Measurements from ENCODE around the gene H1-8. TPM values are rescaled to one million over a fixed set of nuclear protein-coding genes. Genes with fewer than 3 reads are reported as not detected.
A peak's percentile ranks its signal among the peaks of the same experiment; 100 is the strongest.

H1-8 gene
- total and polyA plus RNA-seq, 9 donors: not detected

- DNase-seq: no peak
- WGBS (ENCODE audit: insufficient coverage): 62% methylated on average over 10 of the region's 18 CpGs
- no peaks in the 10 kb centered on the region for H3K9me3 ChIP-seq (replicated peaks; ENCODE audit: control insufficient read depth, low read depth, low read length)
- no peak overlapping the region for H3K4me3 ChIP-seq (ENCODE audit: low read length)
- peaks cover 76% of the 10 kb centered on the region for H3K4me1 ChIP-seq (ENCODE audit: control insufficient read depth, insufficient read depth, low read length)
- H3K27ac ChIP-seq (ENCODE audit: low read length): peak overlapping the region; percentile 62
- peaks cover 35% of the 10 kb centered on the region for H3K36me3 ChIP-seq (ENCODE audit: control insufficient read depth, insufficient read depth, low read length)
- peaks cover 3% of the 10 kb centered on the region for H3K27me3 ChIP-seq (ENCODE audit: control insufficient read depth, insufficient read depth, low read length)
Measured at GRCh38 chr3:129555616-129556357, 12.8 kb downstream of the H1-8 start.

GRCh38 chr3:129556358-129556695, 13.4 kb downstream of the H1-8 start:
- H3K4me1 ChIP-seq (ENCODE audit: control insufficient read depth, insufficient read depth, low read length): peaks cover 81% of the 10 kb centered on the region
- H3K27me3 ChIP-seq (ENCODE audit: control insufficient read depth, insufficient read depth, low read length): peaks cover 3% of the 10 kb centered on the region
- no peaks in the 10 kb centered on the region for H3K9me3 ChIP-seq (replicated peaks; ENCODE audit: control insufficient read depth, low read depth, low read length)
- no peak for DNase-seq
- peaks cover 35% of the 10 kb centered on the region for H3K36me3 ChIP-seq (ENCODE audit: control insufficient read depth, insufficient read depth, low read length)
- H3K4me3 ChIP-seq (ENCODE audit: low read length): no peak overlapping the region
- WGBS (ENCODE audit: insufficient coverage): 94% methylated on average over 12 of the region's 15 CpGs
- H3K27ac ChIP-seq (ENCODE audit: low read length): no peak overlapping the region

- peaks cover 88% of the 10 kb centered on the region for H3K4me1 ChIP-seq (ENCODE audit: control insufficient read depth, insufficient read depth, low read length)
- H3K4me3 ChIP-seq (ENCODE audit: low read length): no peak overlapping the region
- WGBS (ENCODE audit: insufficient coverage): 59% methylated on average over 28 of the region's 31 CpGs
- no peak for DNase-seq
- H3K27me3 ChIP-seq (ENCODE audit: control insufficient read depth, insufficient read depth, low read length): peaks cover 3% of the 10 kb centered on the region
- H3K36me3 ChIP-seq (ENCODE audit: control insufficient read depth, insufficient read depth, low read length): peaks cover 38% of the 10 kb centered on the region
- peak overlapping the region; percentile 11 for H3K27ac ChIP-seq (ENCODE audit: low read length)
- H3K9me3 ChIP-seq (replicated peaks; ENCODE audit: control insufficient read depth, low read depth, low read length): no peaks in the 10 kb centered on the region
Measured at GRCh38 chr3:129556890-129557547, 14.0 kb downstream of the H1-8 start.

- whole genome bisulfite sequencing (ENCODE audit: insufficient coverage): 53% methylated on average over 11 of the region's 11 CpGs
- Histone ChIP-seq H3K36me3 (ENCODE audit: control insufficient read depth, insufficient read depth, low read length) (peaks cover 43% of the 10 kb centered on the region), H3K4me3 (ENCODE audit: low read length) (no peak overlapping the region), H3K4me1 (ENCODE audit: control insufficient read depth, insufficient read depth, low read length) (peaks cover 85% of the 10 kb centered on the region), H3K27me3 (ENCODE audit: control insufficient read depth, insufficient read depth, low read length) (peaks cover 3% of the 10 kb centered on the region), H3K9me3 (replicated peaks; ENCODE audit: control insufficient read depth, low read depth, low read length) (no peaks in the 10 kb centered on the region), H3K27ac (ENCODE audit: low read length) (peak overlapping the region; percentile 65)
- peak; percentile 85 for DNase-seq
Measured at GRCh38 chr3:129557548-129557894, 14.5 kb downstream of the H1-8 start.

- H3K9me3 ChIP-seq (replicated peaks; ENCODE audit: control insufficient read depth, low read depth, low read length): no peaks in the 10 kb centered on the region
- H3K4me1 ChIP-seq (ENCODE audit: control insufficient read depth, insufficient read depth, low read length): peaks cover 83% of the 10 kb centered on the region
- WGBS (ENCODE audit: insufficient coverage): 76% methylated on average over 15 of the region's 15 CpGs
- peak overlapping the region; percentile 65 for H3K27ac ChIP-seq (ENCODE audit: low read length)
- H3K36me3 ChIP-seq (ENCODE audit: control insufficient read depth, insufficient read depth, low read length): peaks cover 50% of the 10 kb centered on the region
- no peak for DNase-seq
- H3K27me3 ChIP-seq (ENCODE audit: control insufficient read depth, insufficient read depth, low read length): peaks cover 1% of the 10 kb centered on the region
- H3K4me3 ChIP-seq (ENCODE audit: low read length): no peak overlapping the region
Measured at GRCh38 chr3:129558081-129558771, 15.3 kb downstream of the H1-8 start.

GRCh38 chr3:129558772-129559564, 16.0 kb downstream of the H1-8 start:
- Histone ChIP-seq H3K9me3 (replicated peaks; ENCODE audit: control insufficient read depth, low read depth, low read length) (no peaks in the 10 kb centered on the region), H3K4me1 (ENCODE audit: control insufficient read depth, insufficient read depth, low read length) (peaks cover 84% of the 10 kb centered on the region), H3K27ac (ENCODE audit: low read length) (no peak overlapping the region), H3K36me3 (ENCODE audit: control insufficient read depth, insufficient read depth, low read length) (peaks cover 58% of the 10 kb centered on the region), H3K27me3 (ENCODE audit: control insufficient read depth, insufficient read depth, low read length) (no peaks in the 10 kb centered on the region), H3K4me3 (ENCODE audit: low read length) (no peak overlapping the region)
- 42% methylated on average over 2 of the region's 11 CpGs for WGBS (ENCODE audit: insufficient coverage)
- DNase-seq: peak; percentile 43

- WGBS (ENCODE audit: insufficient coverage): 77% methylated on average over 13 of the region's 20 CpGs
- Histone ChIP-seq H3K27me3 (ENCODE audit: control insufficient read depth, insufficient read depth, low read length) (no peaks in the 10 kb centered on the region), H3K27ac (ENCODE audit: low read length) (no peak overlapping the region), H3K4me3 (ENCODE audit: low read length) (no peak overlapping the region), H3K4me1 (ENCODE audit: control insufficient read depth, insufficient read depth, low read length) (peaks cover 86% of the 10 kb centered on the region), H3K9me3 (replicated peaks; ENCODE audit: control insufficient read depth, low read depth, low read length) (no peaks in the 10 kb centered on the region), H3K36me3 (ENCODE audit: control insufficient read depth, insufficient read depth, low read length) (peaks cover 64% of the 10 kb centered on the region)
- no peak for DNase-seq
Measured at GRCh38 chr3:129559565-129560079, 16.6 kb downstream of the H1-8 start.

GRCh38 chr3:129560269-129560787, 17.4 kb downstream of the H1-8 start:
- Histone ChIP-seq H3K4me3 (ENCODE audit: low read length) (no peak overlapping the region), H3K9me3 (replicated peaks; ENCODE audit: control insufficient read depth, low read depth, low read length) (no peaks in the 10 kb centered on the region), H3K36me3 (ENCODE audit: control insufficient read depth, insufficient read depth, low read length) (peaks cover 71% of the 10 kb centered on the region), H3K4me1 (ENCODE audit: control insufficient read depth, insufficient read depth, low read length) (peaks cover 86% of the 10 kb centered on the region), H3K27ac (ENCODE audit: low read length) (peak overlapping the region; percentile 71), H3K27me3 (ENCODE audit: control insufficient read depth, insufficient read depth, low read length) (no peaks in the 10 kb centered on the region)
- WGBS (ENCODE audit: insufficient coverage): 65% methylated on average over 16 of the region's 16 CpGs
- peak; percentile 69 for DNase-seq

- H3K27ac ChIP-seq (ENCODE audit: low read length): peak overlapping the region; percentile 71
- 16% methylated on average over 17 of the region's 18 CpGs for WGBS (ENCODE audit: insufficient coverage)
- H3K9me3 ChIP-seq (replicated peaks; ENCODE audit: control insufficient read depth, low read depth, low read length): no peaks in the 10 kb centered on the region
- peaks cover 72% of the 10 kb centered on the region for H3K36me3 ChIP-seq (ENCODE audit: control insufficient read depth, insufficient read depth, low read length)
- peaks cover 83% of the 10 kb centered on the region for H3K4me1 ChIP-seq (ENCODE audit: control insufficient read depth, insufficient read depth, low read length)
- H3K4me3 ChIP-seq (ENCODE audit: low read length): no peak overlapping the region
- DNase-seq: peak; percentile 91
- no peaks in the 10 kb centered on the region for H3K27me3 ChIP-seq (ENCODE audit: control insufficient read depth, insufficient read depth, low read length)
Measured at GRCh38 chr3:129560911-129561594, 18.1 kb downstream of the H1-8 start.
